GM10248 (cell line): ENCODE measurements around the gene ITPRIP.

Source experiments
- CTCF ChIA-PET: fragments of 300-600 bp; sonication (Branson Sonifier 250); formaldehyde crosslinking; extraction: SDS; loops from one replicate; lab custom pipeline; 2021; ENCODE audit warnings: antibody characterized with exemption; lab: Yijun Ruan, JAX
- POLR2A ChIA-PET: fragments of 350-650 bp; sonication (Branson Sonifier 250); formaldehyde crosslinking; extraction: SDS; loops from one replicate; lab custom pipeline; 2020; ENCODE audit warnings: antibody characterized with exemption; lab: Yijun Ruan, JAX
- DNase-seq: peaks from one replicate; pipeline ENCODE4 v3.0.0; 2012; ENCODE audit errors: extremely low spot score
- CTCF ChIP-seq: IDR thresholded peaks from 2 replicates; pipeline ENCODE4 v1.5.1; 2012; ENCODE audit warnings: mild to moderate bottlenecking, low read depth; ENCODE audit errors: extremely low read depth, missing control alignments, control extremely low read depth

ITPRIP gene

GRCh38 chr10:104336821-104337467 lies 1.3 kb downstream of the ITPRIP start:
- ChIA-PET CTCF (interaction anchor here (0.7 to 7.2 kb wide), 10 partner anchors 14 to 64 kb away, joined by 3 to 73 read pairs (median 4); partner anchors contain the start of gene CFAP58), POLR2A (no interaction called here)
- TF ChIP-seq CTCF = no peak
- no peak for DNase-seq

DNA sequence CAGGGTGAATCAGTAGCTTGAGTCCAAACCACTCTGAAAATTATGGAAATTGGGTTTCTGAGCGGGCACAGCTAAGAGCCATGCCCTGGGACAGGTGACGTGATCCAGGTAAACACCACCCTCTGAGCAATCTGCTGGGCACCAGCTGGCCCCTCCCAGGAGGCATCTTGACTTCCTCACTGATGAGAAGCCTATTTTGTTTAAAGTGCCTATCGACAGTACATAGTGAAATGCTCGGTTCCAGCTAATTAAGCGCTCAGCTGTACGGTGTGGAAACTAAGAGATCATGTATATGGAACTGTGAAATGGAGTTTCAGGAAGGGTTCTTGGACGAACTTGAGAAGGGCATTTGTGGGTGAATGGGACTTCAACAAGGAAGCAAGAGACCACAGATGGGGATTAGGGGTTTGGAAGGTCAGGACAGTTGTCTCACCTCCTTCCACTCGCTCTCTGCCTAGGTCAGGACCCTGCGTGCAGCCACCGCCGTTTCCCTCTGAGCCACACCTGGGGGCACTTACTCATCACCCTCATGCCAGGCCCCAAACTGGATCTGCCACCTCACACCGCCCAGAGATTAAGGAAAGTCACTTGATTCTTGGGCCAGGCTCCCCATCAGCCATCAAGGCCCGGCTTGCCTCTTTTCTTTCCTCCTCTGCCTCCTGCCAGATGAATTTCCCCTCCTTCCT lies 3.2 kb downstream of the ITPRIP start:
- no peak for DNase-seq
- ChIA-PET POLR2A (no interaction called here), CTCF (interaction anchor here (1.7 to 7.2 kb wide), 5 partner anchors 16 to 46 kb away, joined by 6 to 73 read pairs (median 31); partner anchors contain the start of gene CFAP58)
- no peak for TF ChIP-seq CTCF

- no peak for TF ChIP-seq CTCF
- no peak for DNase-seq
- ChIA-PET CTCF (interaction anchor here (1.7 to 7.2 kb wide), 5 partner anchors 17 to 45 kb away, joined by 6 to 73 read pairs (median 31); partner anchors contain the start of gene CFAP58), POLR2A (no interaction called here)
Measured at GRCh38 chr10:104334561-104334960, 3.7 kb downstream of the ITPRIP start.

- CTCF ChIA-PET = interaction anchor here (0.7 to 7.2 kb wide), 5 partner anchors 17 to 42 kb away, joined by 3 to 73 read pairs (median 31); partner anchors contain the start of gene CFAP58
- no peak for DNase-seq
- TF ChIP-seq CTCF = no peak
- POLR2A ChIA-PET = no interaction called here
Measured at GRCh38 chr10:104333728-104334373, 4.4 kb downstream of the ITPRIP start.

- ChIA-PET POLR2A (no interaction called here), CTCF (interaction anchor here (0.7 to 7.2 kb wide), 4 partner anchors 18 to 39 kb away, joined by 3 to 73 read pairs (median 46); partner anchors contain the start of gene CFAP58)
- no peak for DNase-seq
- no peak for TF ChIP-seq CTCF
Measured at GRCh38 chr10:104333032-104333727, 5.1 kb downstream of the ITPRIP start.
